ENCODE measurements around the gene MAN1A1. TPM values are rescaled to one million over a fixed set of nuclear protein-coding genes. Genes with fewer than 3 reads are reported as not detected.

MAN1A1 gene
- total and polyA plus RNA-seq, 2 of the 8 experiments (the other 6 are each of a cell fraction or from before 2014, with no cell fraction given): 1.8 to 5.4 TPM

DNA sequence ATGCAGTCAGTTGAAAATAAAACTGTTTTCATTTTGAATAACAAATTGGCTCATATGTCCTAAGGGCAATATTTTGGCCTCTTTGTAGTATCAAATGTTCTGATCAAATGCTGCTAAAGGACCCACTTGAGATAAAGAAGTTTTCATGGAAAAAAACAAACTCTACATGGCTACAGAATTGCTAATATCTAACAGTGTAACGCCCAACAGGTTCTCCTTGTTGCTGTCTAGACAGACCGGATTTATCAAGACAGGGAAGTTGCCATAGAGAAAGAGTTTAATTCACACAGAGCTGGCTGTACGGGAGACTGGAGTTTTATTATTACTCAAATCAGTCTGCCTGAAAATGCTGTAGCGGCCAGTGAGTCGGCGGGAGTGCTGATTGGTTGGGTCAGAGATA is 19.4 kb upstream of the MAN1A1 start:
- no peaks in the 10 kb centered on the region for H4K20me1 ChIP-seq (replicated peaks in 1 of 2; ENCODE audit: control insufficient read depth in 1 of 2, insufficient read depth in 2 of 2, low read length in 2 of 2)
- H3K4ac ChIP-seq (replicated peaks; ENCODE audit: insufficient read length, low read depth, low read length): no peak overlapping the region
- H2BK120ac ChIP-seq (replicated peaks; ENCODE audit: low read depth, low read length): no peak overlapping the region
- WGBS, 2 experiments (ENCODE audit: extremely low coverage in 1 of 2, insufficient coverage in 1 of 2, insufficient read length in 1 of 2, insufficient replicate concordance in 2 of 2, low coverage in 1 of 2, low lambda C conversion rate in 2 of 2, missing lambda C conversion rate in 1 of 2): 90% methylated on average over 6 of the region's 6 CpGs; no CpG with 5 or more reads in 1 of the 2 experiments
- no peak overlapping the region for H3K14ac ChIP-seq (ENCODE audit: insufficient read length)
- ChIA-PET CTCF (ENCODE audit: partially characterized antibody) (interaction anchor here (0.9 kb wide), 1 partner anchor 591 kb away, joined by 3 read pairs; no protein-coding TSS in a partner anchor), POLR2A (ENCODE audit: partially characterized antibody) (no interaction called here)
- H2BK20ac ChIP-seq (ENCODE audit: low read length): no peak overlapping the region
- H2BK15ac ChIP-seq (ENCODE audit: low read length): no peak overlapping the region
- DNase-seq (ENCODE audit: low read depth in 1 of 2, low spot score in 2 of 2) (no peak), FAIRE-seq (no peak)
- no peak overlapping the region for H4K5ac ChIP-seq (ENCODE audit: insufficient read length, low read depth, low read length)
- H3K23ac ChIP-seq (ENCODE audit: insufficient read length): no peak overlapping the region
- no peaks in the 10 kb centered on the region for H3K79me1 ChIP-seq (ENCODE audit: low read depth, low read length)
- no peaks in the 10 kb centered on the region for H3K4me1 ChIP-seq (replicated peaks in 1 of 4; ENCODE audit: control insufficient read depth in 3 of 4, insufficient read depth in 4 of 4, low read length in 3 of 4)
- no peak overlapping the region for H2AFZ ChIP-seq (ENCODE audit: low read length)
- H3K23me2 ChIP-seq (ENCODE audit: low read depth, low read length): no peaks in the 10 kb centered on the region; the same call in 1 of the 2 replicates
- no peak overlapping the region for H3K18ac ChIP-seq (ENCODE audit: extremely low read depth, low read length)
- TF ChIP-seq HDAC6 (IDR thresholded peaks at IDR 0.05; ENCODE audit: low read depth, low read length): no peak
- no peak for TF ChIP-seq EP300 (IDR thresholded peaks at IDR 0.05; ENCODE audit: borderline replicate concordance in 1 of 2, low read depth in 2 of 2, low read length in 2 of 2)
- no peak for TF ChIP-seq NRF1 (IDR thresholded peaks at IDR 0.05; ENCODE audit: low read depth, low read length)
- no peak for TF ChIP-seq BACH1 (IDR thresholded peaks at IDR 0.05; ENCODE audit: low read length)
- no peak for TF ChIP-seq TCF12 (IDR thresholded peaks at IDR 0.05; ENCODE audit: low read depth, low read length)
- TF ChIP-seq TBP (IDR thresholded peaks at IDR 0.05; ENCODE audit: low read depth, low read length): no peak
- TF ChIP-seq, protein P1, sequence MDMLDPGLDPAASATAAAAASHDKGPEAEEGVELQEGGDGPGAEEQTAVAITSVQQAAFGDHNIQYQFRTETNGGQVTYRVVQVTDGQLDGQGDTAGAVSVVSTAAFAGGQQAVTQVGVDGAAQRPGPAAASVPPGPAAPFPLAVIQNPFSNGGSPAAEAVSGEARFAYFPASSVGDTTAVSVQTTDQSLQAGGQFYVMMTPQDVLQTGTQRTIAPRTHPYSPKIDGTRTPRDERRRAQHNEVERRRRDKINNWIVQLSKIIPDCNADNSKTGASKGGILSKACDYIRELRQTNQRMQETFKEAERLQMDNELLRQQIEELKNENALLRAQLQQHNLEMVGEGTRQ (IDR thresholded peaks at IDR 0.05; ENCODE audit: low read length): no peak
- no peak for TF ChIP-seq KDM1A (IDR thresholded peaks at IDR 0.05; ENCODE audit: borderline replicate concordance, low read length)
- TF ChIP-seq CBX8 (IDR thresholded peaks at IDR 0.05; ENCODE audit: borderline replicate concordance, low read depth, low read length): no peak
- no peak for TF ChIP-seq CHD2 (IDR thresholded peaks at IDR 0.05; ENCODE audit: low read length)
- TF ChIP-seq RNF2 (IDR thresholded peaks at IDR 0.05; ENCODE audit: borderline replicate concordance, low read depth, low read length, missing control alignments, poor library complexity, severe bottlenecking): no peak
- no peak for TF ChIP-seq RXRA (IDR thresholded peaks at IDR 0.05; ENCODE audit: insufficient read depth, low read depth, low read length)
- no peak overlapping the region for H2BK5ac ChIP-seq (ENCODE audit: low read depth, low read length)
- no peak overlapping the region for H4K91ac ChIP-seq (replicated peaks; ENCODE audit: insufficient read length, low read length)
- no peak overlapping the region for H4K8ac ChIP-seq (ENCODE audit: extremely low read depth, insufficient read depth, low read length)
- no peaks in the 10 kb centered on the region for H3K36me3 ChIP-seq (ENCODE audit: control insufficient read depth in 2 of 4, insufficient read depth in 4 of 4, low read length in 3 of 4)
- H3K27me3 ChIP-seq (replicated peaks in 1 of 4; ENCODE audit: control insufficient read depth in 3 of 4, extremely low read depth in 1 of 4, insufficient read depth in 3 of 4, low read length in 3 of 4): no peaks in the 10 kb centered on the region
- H3K27ac ChIP-seq (ENCODE audit: low read depth, low read length): no peak overlapping the region
- no peak overlapping the region for H3K4me3 ChIP-seq (ENCODE audit: extremely low read depth in 1 of 4, insufficient read depth in 2 of 4, low read depth in 3 of 4, low read length in 4 of 4)
- H2AK5ac ChIP-seq (ENCODE audit: low read depth, low read length): no peak overlapping the region
- no peak overlapping the region for H2BK12ac ChIP-seq (ENCODE audit: low read depth, low read length)
- H3K9ac ChIP-seq (replicated peaks in 1 of 4; ENCODE audit: extremely low read depth in 1 of 4, low read depth in 3 of 4, low read length in 3 of 4): no peak overlapping the region
- H3K79me2 ChIP-seq (ENCODE audit: control insufficient read depth in 1 of 2, insufficient read depth in 2 of 2, low read length in 2 of 2): no peaks in the 10 kb centered on the region
- no peak overlapping the region for H3K4me2 ChIP-seq (ENCODE audit: insufficient read depth in 1 of 2, low read depth in 2 of 2, low read length in 2 of 2)
- H3K56ac ChIP-seq (replicated peaks; ENCODE audit: insufficient read length, low read depth, low read length): no peak overlapping the region
- no peaks in the 10 kb centered on the region for H3K9me3 ChIP-seq (ENCODE audit: insufficient read depth in 2 of 2, low read depth in 1 of 2, low read length in 1 of 2)
